Testis (tissue), 2 donors: Measurements from ENCODE around the gene C17orf75.

ENCODE experiments used
- POLR2A ChIP-seq: fragments of 450-650 bp; IDR thresholded peaks from one replicate; pipeline ENCODE4 v1.6.1; 2017; ENCODE audit warnings: antibody characterized with exemption, mild to moderate bottlenecking, moderate library complexity
- TF ChIP-seq, protein P1 (sequence below), 3 experiments: fragments of 450-650 bp in 2 of 3; fragments of 200-600 bp in 1 of 3; sonication (generic) in 1 of 3; IDR thresholded peaks; one replicate each; pipeline ENCODE4 v1.5.1; 2016 to 2019; ENCODE audit warnings: antibody characterized with exemption in 3 of 3, mild to moderate bottlenecking in 2 of 3, moderate library complexity in 1 of 3

DNA sequence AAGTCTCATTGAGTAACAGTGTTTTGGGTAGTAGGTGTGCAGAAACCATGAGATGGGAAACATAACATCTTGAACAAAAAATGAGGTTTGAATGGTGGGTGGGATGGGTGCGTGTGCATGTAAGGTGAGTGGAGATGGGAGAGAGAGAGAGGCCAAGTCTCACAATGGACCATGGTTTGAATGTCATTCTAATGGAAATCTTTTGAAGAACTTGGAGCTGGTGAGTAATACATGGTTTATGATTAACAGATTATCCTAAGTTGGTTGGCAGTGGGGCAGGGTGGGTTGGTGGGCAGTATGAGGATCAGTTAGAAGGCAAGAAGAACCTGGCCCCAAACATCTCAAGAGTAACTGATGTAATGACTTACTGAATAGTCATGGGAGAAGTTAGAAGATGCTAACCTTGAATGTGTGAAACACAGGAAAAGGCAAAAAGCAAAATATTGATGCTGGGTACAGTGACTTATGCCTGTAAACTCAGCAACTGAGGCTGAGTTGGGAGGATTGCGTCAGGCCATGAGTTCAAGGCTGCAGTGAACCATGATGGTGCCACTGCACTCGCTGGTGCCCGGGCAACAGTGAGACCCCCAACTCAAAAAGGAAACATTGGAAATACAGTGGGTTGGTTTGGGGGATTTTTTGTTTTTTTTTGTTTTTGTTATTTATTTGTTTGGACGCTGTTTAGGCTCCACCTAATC, 40.7 kb upstream of the C17orf75 start:
- TF ChIP-seq, protein P1, sequence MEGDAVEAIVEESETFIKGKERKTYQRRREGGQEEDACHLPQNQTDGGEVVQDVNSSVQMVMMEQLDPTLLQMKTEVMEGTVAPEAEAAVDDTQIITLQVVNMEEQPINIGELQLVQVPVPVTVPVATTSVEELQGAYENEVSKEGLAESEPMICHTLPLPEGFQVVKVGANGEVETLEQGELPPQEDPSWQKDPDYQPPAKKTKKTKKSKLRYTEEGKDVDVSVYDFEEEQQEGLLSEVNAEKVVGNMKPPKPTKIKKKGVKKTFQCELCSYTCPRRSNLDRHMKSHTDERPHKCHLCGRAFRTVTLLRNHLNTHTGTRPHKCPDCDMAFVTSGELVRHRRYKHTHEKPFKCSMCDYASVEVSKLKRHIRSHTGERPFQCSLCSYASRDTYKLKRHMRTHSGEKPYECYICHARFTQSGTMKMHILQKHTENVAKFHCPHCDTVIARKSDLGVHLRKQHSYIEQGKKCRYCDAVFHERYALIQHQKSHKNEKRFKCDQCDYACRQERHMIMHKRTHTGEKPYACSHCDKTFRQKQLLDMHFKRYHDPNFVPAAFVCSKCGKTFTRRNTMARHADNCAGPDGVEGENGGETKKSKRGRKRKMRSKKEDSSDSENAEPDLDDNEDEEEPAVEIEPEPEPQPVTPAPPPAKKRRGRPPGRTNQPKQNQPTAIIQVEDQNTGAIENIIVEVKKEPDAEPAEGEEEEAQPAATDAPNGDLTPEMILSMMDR (IDR thresholded peaks at IDR 0.05): no peak
- TF ChIP-seq POLR2A: no peak
